GM18519 (cell line): ENCODE data around the gene SLC6A6.

Experiments used
- ATAC-seq: cut with Tn5 transposase; IDR thresholded peaks from one replicate; pipeline ENCODE4 v1.9.1; 2021; ENCODE audit warnings: mild to moderate bottlenecking, moderate library complexity; ENCODE audit not compliant: unreplicated experiment, low FRiP score

SLC6A6 gene

GRCh38 chr3:14448756-14449727 lies 46.6 kb downstream of the SLC6A6 start:
- ATAC-seq = no peak

GRCh38 chr3:14450506-14450905 lies 48.1 kb downstream of the SLC6A6 start:
- ATAC-seq = no peak

- ATAC-seq = no peak
Measured at GRCh38 chr3:14450922-14451606, 48.7 kb downstream of the SLC6A6 start.

- no peak for ATAC-seq
Measured at GRCh38 chr3:14451844-14452739, 49.7 kb downstream of the SLC6A6 start.

- ATAC-seq = no peak
Measured at GRCh38 chr3:14452740-14453710, 50.6 kb downstream of the SLC6A6 start.

- no peak for ATAC-seq
Measured at GRCh38 chr3:14453876-14454638, 51.7 kb downstream of the SLC6A6 start.

- no peak for ATAC-seq
Measured at GRCh38 chr3:14454639-14455310, 52.4 kb downstream of the SLC6A6 start.

GRCh38 chr3:14455571-14456317 lies 53.3 kb downstream of the SLC6A6 start:
- no peak for ATAC-seq

- ATAC-seq = no peak
Measured at GRCh38 chr3:14456794-14457193, 54.4 kb downstream of the SLC6A6 start.

- ATAC-seq = no peak
Measured at GRCh38 chr3:14457481-14457880, 55.1 kb downstream of the SLC6A6 start.

GRCh38 chr3:14457999-14458398 lies 55.6 kb downstream of the SLC6A6 start:
- no peak for ATAC-seq

GRCh38 chr3:14458434-14459275 lies 56.2 kb downstream of the SLC6A6 start:
- no peak for ATAC-seq

GRCh38 chr3:14459384-14459783 lies 57.0 kb downstream of the SLC6A6 start:
- no peak for ATAC-seq

GRCh38 chr3:14459787-14460186 lies 57.4 kb downstream of the SLC6A6 start:
- no peak for ATAC-seq

- no peak for ATAC-seq
Measured at GRCh38 chr3:14460342-14461005, 58.1 kb downstream of the SLC6A6 start.
